Stimulated activated CD4-positive, alpha-beta T cell treated with anti-CD3 and anti-CD28 coated beads, Interleukin-1b, Interleukin-23, amount 100 ng/mL, for 48 hours (primary cell): Measurements from ENCODE around the gene DARS1.

Source experiments
- DNase-seq: peaks from one replicate; pipeline ENCODE4 v3.0.0-alpha.2; 2020

The DARS1 gene

GRCh38 chr2:135876066-135876711 lies 109.2 kb downstream of the DARS1 start, which contains the start of gene MCM6:
MCM6 (minus strand) TSS chr2:135876443; CDS start chr2:135876365, 78 bp downstream.
- DNase-seq: peak; percentile 99

- peak; percentile 85 for DNase-seq
Measured at GRCh38 chr2:135875491-135876065, 109.8 kb downstream of the DARS1 start.

GRCh38 chr2:135874777-135875365 lies 110.6 kb downstream of the DARS1 start:
- peak; percentile 16 for DNase-seq

GRCh38 chr2:135870571-135870970 lies 114.9 kb downstream of the DARS1 start:
- peak; percentile 34 for DNase-seq

GRCh38 chr2:135863233-135863632 lies 122.2 kb downstream of the DARS1 start:
- no peak for DNase-seq

- no peak for DNase-seq
Measured at GRCh38 chr2:135862718-135863117, 122.7 kb downstream of the DARS1 start.
